ENCODE data around the gene ICAM2. TPM values are rescaled to one million over a fixed set of nuclear protein-coding genes. Genes with fewer than 3 reads are reported as not detected.

ICAM2 gene
- total and polyA plus RNA-seq, 12 donors, result 25.2 to 117 (median 35.1) TPM

GRCh38 chr17:63978272-63979200, 41.9 kb downstream of the ICAM2 start:
- TF ChIP-seq CTCF (IDR thresholded peaks at IDR 0.05), result no peak
- H3K4me1 ChIP-seq, result peaks cover 2 to 81% (median 52%) of the 10 kb centered on the region in 9 donors
- H3K4me3 ChIP-seq, result no peak overlapping the region
- no peak for ATAC-seq
- peaks cover 0 to 17% (median 6%) of the 10 kb centered on the region in 11 donors for H3K9me3 ChIP-seq
- peak overlapping the region in 2 of 10 donors; percentile 13 to 31 for H3K27ac ChIP-seq
- no peak for DNase-seq
- H3K36me3 ChIP-seq, result no peaks in the 10 kb centered on the region
- no peaks in the 10 kb centered on the region for H3K27me3 ChIP-seq
- intact Hi-C loops (cut with DNase I), result no loop called here
- 75 to 81% methylated on average over 13 of the region's 13 CpGs for WGBS, 2 donors

- H3K4me1 ChIP-seq, result peaks cover 2 to 71% (median 36%) of the 10 kb centered on the region in 9 donors
- WGBS, 2 donors, result 58 to 63% methylated on average over 3 of the region's 3 CpGs
- peak overlapping the region in 1 of 10 donors; percentile 3 for H3K27ac ChIP-seq
Observed at GRCh38 chr17:63976702-63977101, 43.7 kb downstream of the ICAM2 start.

GRCh38 chr17:63975541-63976092, 44.8 kb downstream of the ICAM2 start:
- no peaks in the 10 kb centered on the region for H3K9me3 ChIP-seq
- H3K27me3 ChIP-seq, result no peaks in the 10 kb centered on the region
- H3K36me3 ChIP-seq, result no peaks in the 10 kb centered on the region
- no peak for TF ChIP-seq CTCF (IDR thresholded peaks at IDR 0.05)
- WGBS, 2 donors, result 82 to 92% methylated on average over 2 of the region's 2 CpGs
- no peak for DNase-seq
- no peak overlapping the region for H3K4me3 ChIP-seq
- intact Hi-C loops (cut with DNase I), result no loop called here
- ATAC-seq, result no peak
- H3K4me1 ChIP-seq, result peaks cover 0 to 60% (median 27%) of the 10 kb centered on the region in 9 donors
- H3K27ac ChIP-seq, result no peak overlapping the region

More at GRCh38 chr17:63976702-63977101, 43.7 kb downstream of the ICAM2 start:
- H3K36me3 ChIP-seq, result no peaks in the 10 kb centered on the region
- no peaks in the 10 kb centered on the region for H3K27me3 ChIP-seq
- ATAC-seq (no peak), DNase-seq (no peak)
- no peak overlapping the region for H3K4me3 ChIP-seq
- no peak for TF ChIP-seq CTCF (IDR thresholded peaks at IDR 0.05)
- intact Hi-C loops (cut with DNase I), result no loop called here
- peaks cover 0 to 4% (median 1%) of the 10 kb centered on the region in 11 donors for H3K9me3 ChIP-seq

- DNase-seq, result no peak
Observed at GRCh38 chr17:63974594-63975192, 45.7 kb downstream of the ICAM2 start.

More at GRCh38 chr17:63974594-63975192, 45.7 kb downstream of the ICAM2 start:
- peak in 6 of 8 donors; percentile 11 to 57 (median 33) for ATAC-seq
- Histone ChIP-seq H3K27me3 (no peaks in the 10 kb centered on the region), H3K4me1 (peaks cover 0 to 54% (median 22%) of the 10 kb centered on the region in 9 donors), H3K27ac (peak overlapping the region in 1 of 10 donors; percentile 10), H3K9me3 (no peaks in the 10 kb centered on the region), H3K36me3 (no peaks in the 10 kb centered on the region), H3K4me3 (no peak overlapping the region)
- WGBS, 2 donors, result 68 to 71% methylated on average over 10 of the region's 10 CpGs
- no peak for TF ChIP-seq CTCF (IDR thresholded peaks at IDR 0.05)
- intact Hi-C loops (cut with DNase I), result no loop called here
